ENCODE data around the gene ZYX.
A peak's percentile ranks its signal among the peaks of the same experiment; 100 is the strongest.

ZYX gene

DNA sequence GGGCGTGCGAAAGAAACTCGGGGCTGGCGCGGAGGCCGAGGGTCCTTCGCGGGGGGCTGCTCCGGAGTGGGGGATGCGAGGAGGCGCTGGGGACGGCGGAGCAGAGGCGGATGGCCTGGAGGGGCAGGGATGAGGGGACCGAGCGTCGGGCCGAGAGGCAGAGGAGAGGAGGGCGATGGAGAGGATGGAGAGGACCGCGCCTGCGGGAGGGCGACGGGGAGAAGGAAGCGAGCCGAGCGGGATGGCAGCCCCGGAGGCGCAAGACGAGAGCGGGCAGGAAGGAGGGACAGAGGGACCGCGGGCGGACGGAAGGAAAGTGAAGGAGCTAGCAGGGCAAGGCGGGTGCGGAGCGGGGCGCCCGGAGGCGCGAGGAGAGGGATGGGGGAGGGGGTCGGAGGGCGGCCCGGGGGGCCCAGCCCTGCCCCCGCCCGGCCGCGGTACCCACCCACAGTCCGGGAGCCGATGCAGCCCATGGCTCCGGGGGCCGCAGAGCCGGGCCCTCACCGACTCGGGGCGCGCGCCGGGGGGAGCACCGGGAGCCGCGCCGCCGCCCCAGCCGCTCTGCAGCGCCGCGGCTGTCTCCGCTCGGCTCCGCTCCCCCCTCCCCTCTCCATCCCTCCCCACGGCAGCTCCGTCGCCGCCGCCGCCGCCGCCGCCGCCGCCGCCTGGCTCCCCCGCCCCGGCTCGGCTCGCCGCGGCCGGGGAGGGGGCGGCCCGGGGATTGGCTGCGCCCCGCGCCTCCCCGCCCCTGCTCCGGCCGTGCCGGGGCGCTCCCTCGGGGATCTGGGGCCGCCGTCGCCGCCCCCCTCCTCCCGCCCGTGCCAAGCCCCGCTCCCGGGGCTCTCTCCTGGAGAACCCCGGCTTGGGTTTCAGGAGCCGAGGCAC, 18.8 kb upstream of the ZYX start, which contains the start of gene FAM131B:
FAM131B (minus strand) TSS at position 583 of the 885 bp plus-strand sequence; CDS start at position 473, 110 bp downstream.
- no peak for DNase-seq (ENCODE audit: low read depth in 2 of 2)

DNA sequence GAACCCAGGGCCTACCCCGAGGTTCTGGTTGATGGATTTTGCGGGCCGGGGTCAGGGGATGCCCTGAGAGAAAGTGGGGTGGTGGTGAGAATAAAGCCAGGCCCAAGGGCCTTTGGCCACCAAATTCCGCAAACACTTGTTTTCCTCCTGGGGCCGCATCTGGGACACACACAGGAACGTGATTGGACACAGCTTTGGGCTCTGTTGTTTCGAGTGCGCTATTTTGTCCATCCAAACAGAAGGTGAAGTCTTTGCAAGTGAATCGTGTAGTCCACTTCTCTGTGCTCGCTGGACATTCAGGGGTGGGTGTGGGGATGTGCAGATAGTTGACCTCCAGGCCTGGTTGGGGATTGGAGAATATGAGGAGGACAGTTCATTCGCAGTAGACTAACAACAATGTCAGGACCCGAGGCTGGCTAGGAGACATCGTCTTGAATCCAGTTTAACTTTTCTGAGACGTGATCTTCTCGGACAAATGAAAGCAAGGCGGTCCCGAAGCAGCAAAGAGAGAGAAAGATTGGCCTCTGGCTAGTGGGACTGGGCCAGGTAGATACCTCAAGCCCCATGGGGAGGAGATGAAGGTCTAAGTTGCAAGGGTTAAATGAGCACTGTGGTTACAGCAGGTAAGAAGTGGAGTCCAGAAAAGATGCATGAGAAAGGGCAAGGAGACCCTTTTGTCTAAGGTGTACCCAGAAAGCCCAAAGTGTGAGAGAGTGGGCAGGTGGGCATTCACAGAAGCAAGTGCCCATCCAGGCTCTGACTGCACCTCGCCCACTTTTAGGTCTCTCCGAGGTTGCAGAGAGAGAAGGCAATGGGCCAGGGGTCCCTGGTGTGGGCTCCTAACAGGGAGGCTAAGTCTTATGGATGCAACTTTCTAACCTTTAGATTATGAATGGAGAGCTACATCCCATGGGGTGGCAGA, 17.9 kb upstream of the ZYX start:
- DNase-seq (ENCODE audit: low read depth in 2 of 2), result no peak

DNA sequence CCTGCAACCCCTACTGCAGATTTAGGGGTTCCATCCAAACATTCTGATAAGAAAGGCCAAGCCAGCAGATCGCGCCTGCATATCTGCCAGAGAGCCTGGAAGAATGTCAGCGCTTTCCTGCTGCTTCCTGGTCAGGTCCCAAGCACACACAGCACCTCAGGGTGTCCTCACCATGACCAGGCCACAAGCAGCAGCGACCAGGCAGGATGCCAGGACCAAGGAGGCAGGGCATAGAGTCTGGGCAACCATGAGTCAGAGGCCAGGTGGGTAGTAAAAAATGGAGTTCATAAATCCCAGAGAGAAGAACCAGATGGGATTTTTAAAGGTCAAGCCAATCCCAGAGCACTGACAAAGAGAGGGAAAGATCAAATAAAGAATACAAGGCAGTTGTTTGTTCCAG, 13.2 kb upstream of the ZYX start:
- DNase-seq (ENCODE audit: low read depth in 2 of 2), result no peak

DNA sequence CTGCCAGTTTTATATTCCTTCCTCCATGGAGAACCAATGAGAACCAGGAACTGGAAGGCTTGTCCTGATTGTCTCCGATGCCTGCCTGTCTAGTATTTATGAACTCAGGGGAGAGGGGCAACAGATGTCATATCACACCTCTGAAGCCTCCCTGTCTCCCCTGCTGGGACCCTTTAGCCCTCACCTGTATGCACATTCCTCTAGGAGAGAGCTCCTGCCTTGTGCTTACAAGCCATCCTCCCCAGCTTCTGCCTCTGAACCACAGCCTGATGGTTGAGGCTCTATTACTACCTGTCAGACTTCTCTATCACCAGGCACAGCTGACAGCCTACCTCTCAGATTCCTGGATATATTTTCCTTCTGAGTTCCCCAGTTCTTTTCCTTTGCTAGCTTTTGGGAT, 12.8 kb upstream of the ZYX start:
- no peak for DNase-seq (ENCODE audit: low read depth in 2 of 2)

DNA sequence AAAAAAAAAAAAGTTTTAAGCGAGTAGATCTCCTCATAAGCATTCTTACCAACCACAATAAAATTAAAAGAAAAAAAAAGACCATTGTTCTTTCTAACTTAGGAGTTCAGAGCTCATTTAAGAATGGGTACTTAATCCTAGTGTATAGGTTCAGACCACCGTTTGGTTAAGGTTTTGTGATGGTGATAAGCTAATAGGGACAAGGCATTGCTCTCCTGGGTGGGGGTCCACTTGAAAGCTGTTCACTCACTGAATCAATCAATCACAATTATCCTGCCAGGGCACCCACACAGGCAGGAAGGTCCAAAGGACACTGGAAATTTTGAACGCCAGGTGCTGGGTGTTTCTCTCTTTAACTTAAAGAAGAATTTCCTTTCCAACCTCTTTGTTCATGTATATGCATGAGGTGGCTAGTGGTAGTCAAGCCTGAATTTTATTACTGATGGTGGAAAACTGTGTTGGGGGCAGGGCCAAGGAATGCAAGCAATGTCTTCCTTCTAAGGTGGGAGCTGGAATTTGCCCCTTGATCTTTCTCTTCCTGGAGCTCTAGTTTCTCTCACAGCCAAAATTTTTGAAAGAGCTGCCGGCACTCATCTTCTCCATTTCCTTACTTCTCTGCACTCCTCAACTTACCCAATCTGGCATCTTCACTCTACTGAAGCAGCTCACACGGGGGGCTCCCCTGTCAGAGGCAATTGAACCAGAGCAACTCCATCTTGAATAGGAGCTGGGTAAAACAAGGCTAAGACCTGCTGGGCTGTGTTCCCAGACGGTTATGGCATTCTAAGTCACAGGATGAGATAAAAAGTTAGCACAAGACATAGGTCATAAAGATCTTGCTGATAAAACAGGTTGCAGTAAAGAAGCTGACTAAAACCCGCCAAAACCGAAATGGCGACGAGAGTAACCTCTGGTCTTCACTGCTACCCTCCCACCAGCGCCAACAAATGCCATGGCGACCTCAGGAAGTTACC, 11.2 kb upstream of the ZYX start:
- DNase-seq (ENCODE audit: low read depth in 2 of 2), result no peak

DNA sequence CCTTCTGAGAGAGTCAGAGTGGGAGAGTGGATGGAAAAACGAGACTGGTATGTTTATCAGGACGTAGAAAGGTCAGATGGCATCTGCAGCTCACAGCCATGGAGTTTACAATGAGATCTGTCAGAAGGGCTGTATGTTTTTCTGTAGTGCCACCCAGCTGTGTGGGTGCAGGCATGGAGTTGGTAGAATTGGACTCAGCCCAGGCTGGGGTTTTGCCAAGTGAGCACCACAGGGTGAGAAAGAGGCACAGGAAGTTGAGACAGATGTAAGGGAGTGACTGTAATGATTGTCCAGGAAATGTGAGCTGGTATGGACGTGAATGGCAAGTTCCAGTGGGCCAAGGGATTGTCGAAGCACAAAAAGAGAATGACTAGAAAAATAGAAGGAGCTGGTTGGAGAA, 9.1 kb upstream of the ZYX start:
- DNase-seq (ENCODE audit: low read depth in 2 of 2), result peak; percentile 34 to 38

DNA sequence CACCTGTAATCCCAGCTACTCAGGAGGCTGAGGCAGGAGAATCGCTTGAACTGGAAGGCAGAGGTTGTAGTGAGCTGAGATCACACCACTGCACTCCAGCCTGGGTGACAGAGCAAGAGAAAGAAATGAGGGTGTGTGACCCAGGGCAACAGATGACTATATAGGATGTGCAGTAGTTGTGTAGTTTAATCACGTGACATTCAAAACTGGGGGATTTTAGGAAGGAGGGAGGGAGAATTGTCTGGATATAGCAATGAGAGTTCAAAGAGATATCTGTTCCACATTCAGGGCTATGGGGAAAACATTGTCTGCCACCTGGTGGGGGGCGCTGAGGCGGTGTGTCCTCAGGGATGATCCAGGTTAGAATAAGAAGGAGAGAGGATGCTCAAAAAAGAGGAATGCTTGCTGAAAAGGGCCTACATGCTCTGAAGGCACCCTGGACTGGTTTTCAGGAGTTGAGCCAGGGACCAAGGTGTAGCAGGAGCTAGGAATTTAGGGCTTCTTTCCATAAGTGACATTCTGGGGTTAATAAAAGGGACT, 7.8 kb upstream of the ZYX start:
- no peak for DNase-seq (ENCODE audit: low read depth in 2 of 2)

DNA sequence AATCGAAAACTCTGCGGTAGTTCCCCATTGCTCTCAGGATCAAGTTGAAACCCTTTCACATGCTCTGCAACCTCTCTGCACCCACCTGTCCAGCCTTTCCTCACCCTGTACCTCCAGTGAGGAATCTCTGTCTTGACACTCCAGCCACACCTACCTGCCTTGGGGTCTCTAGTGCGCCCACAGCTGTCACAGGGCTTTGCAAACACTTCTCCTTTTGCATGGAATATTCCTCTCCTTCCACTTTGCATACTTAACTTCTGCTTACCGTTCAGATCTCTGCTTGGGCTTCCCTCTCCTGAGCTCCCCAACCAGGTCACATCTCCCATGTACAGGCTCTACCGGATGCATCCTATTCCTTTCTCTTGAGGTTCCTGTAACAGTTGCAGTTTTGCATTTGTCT, 6.6 kb upstream of the ZYX start:
- no peak for DNase-seq (ENCODE audit: low read depth in 2 of 2)

DNA sequence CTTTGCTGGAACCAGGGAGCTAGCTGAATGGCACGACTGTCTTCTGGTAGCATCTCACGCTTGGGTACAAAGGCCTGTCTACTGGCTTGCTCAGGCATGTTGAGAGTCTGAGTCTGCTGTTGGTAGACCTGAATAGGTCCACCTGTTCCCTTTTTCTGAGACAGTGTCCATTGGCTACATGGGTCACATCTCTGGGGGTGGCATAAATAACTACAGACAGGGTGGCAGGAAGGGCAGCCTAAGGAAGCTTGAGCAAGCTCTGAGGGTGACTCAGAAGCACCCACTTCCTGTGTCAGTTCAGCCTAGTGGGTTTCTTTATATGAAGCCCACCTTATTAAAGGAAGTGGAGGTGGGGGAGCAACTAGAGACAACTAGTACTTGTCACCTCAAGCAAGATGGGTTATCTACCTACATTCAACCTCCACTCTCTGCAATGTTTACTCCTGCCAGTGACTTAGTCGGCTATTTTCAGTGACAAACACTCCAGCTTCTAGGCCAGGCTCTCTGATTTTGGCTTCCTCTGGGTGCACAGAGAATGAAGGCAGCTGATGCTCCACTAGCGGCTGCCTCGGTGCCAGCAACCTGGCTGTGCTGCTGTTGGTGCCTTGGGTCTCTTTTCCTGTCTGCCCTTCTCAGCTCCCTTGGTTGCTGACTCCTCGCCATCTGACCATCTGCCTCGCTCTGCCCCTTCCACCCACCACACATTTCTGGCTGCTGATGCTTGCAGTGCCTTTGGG, 5.7 kb upstream of the ZYX start:
- no peak for DNase-seq (ENCODE audit: low read depth in 2 of 2)

DNA sequence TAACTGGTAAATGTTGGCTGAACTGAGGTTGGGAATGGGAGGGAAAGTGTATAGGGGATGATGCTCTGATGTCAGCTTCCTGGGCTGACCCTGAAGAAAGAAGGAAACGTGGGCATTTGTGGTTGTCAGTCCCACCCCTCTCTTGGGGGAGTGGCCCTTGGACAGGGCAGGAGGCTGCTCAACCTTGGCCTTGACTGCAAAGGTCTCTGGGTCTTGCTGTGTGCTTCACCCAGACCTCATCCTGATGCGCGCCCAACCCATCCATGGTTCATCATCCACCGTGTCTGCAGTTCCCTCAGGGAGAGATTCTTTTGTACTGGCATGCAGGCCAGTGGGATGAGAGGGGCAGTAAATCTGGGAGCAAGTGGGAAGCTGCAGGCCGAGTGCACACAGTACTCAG, 4.7 kb upstream of the ZYX start:
- DNase-seq (ENCODE audit: low read depth in 2 of 2), result no peak

DNA sequence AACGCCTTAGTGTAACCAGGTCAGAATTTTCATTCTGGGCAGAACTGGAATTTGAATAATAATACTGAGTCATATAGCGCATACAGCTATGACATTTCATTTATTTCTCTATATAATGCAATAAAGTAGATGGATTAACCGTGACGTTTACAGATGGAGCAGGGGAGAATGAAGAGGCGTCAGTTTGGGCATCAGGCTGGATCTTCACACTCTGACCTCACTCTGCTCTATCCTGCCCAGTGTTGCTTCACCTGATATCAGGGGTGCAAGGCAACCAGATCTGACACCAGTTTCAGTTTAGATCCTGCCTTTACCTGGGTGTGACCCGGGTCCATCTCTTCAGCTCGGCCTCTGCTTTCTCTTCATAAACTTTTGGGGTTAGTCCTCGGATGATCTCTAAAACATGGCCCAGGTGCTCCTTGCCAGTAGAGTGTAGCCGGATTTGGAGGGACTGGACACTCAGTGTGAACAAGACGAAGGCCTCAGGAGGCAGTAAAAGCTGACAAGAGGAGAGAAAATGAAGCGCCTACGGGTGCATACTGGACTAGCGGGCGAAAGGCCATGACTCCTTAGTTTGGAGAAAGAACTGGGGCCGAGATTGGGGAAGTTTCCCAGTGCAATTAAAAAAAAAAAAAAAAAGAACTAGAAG, 1.4 kb upstream of the ZYX start:
- no peak for DNase-seq (ENCODE audit: low read depth in 2 of 2)

DNA sequence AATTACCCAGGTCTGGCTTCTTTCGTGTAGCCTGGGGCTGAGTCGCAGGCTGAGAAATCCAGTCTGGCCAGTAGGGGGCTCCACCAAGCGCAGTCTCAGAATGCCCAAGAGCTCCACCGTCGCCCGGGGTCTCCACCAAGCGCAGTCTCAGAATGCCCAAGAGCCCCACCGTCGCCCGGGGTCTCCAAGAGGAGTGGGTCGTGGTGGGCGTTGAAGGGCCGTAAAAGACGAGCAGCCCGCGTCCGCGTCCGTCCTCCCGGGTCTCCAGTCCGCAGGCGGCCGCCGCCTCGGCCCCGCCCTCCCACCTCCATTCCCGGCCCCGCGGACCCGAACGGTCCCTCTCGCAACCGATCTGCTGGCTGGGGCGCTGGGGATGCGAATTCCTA, 892 bp upstream of the ZYX start:
- DNase-seq (ENCODE audit: low read depth in 2 of 2), result peak; percentile 85 to 86

DNA sequence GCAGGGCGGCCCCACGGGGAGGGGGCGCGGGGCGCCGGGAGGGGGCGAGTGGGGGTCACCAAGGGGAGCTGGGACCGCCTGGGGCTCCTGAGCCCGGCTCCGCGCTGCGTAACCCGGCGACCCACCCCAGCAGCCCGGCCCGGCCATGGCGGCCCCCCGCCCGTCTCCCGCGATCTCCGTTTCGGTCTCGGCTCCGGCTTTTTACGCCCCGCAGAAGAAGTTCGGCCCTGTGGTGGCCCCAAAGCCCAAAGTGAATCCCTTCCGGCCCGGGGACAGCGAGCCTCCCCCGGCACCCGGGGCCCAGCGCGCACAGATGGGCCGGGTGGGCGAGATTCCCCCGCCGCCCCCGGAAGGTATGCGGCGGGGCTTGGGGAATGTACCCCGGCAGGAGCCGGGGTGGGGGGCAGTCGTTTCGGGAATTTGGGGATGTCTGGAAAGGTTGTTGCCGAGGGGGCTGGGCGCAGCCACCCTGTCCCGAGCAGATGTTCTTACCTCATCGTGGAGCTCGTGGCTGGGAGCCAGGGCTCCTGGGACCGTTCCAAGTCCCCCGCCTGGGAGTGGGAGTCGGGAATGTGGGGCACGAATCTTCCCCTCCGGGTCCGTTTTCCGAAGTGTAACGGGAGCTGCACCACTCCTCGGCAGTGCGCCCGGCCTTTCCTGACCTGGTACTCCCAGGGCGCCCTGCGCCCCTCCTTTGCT, 431 bp downstream of the ZYX start:
- DNase-seq (ENCODE audit: low read depth in 2 of 2), result no peak

DNA sequence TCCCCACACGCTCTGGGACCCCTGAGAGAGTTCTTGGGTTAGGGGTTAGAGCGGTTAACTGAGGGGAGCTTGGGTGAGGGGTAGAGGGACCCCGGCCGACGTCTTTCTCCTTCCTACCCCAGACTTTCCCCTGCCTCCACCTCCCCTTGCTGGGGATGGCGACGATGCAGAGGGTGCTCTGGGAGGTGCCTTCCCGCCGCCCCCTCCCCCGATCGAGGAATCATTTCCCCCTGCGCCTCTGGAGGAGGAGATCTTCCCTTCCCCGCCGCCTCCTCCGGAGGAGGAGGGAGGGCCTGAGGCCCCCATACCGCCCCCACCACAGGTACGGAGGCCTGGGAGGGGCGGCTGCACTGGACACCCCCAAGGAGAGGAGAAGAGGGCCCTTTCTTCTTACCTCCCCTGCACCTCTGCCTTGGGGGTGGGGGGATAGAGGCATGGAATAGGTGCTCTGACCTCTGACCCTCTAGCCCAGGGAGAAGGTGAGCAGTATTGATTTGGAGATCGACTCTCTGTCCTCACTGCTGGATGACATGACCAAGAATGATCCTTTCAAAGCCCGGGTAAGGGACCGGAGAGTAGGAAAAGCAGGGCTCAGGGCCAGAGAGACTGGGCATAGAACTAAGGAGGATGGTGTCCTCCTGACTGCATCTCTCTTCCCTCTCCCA, 1.1 kb downstream of the ZYX start:
- no peak for DNase-seq (ENCODE audit: low read depth in 2 of 2)

DNA sequence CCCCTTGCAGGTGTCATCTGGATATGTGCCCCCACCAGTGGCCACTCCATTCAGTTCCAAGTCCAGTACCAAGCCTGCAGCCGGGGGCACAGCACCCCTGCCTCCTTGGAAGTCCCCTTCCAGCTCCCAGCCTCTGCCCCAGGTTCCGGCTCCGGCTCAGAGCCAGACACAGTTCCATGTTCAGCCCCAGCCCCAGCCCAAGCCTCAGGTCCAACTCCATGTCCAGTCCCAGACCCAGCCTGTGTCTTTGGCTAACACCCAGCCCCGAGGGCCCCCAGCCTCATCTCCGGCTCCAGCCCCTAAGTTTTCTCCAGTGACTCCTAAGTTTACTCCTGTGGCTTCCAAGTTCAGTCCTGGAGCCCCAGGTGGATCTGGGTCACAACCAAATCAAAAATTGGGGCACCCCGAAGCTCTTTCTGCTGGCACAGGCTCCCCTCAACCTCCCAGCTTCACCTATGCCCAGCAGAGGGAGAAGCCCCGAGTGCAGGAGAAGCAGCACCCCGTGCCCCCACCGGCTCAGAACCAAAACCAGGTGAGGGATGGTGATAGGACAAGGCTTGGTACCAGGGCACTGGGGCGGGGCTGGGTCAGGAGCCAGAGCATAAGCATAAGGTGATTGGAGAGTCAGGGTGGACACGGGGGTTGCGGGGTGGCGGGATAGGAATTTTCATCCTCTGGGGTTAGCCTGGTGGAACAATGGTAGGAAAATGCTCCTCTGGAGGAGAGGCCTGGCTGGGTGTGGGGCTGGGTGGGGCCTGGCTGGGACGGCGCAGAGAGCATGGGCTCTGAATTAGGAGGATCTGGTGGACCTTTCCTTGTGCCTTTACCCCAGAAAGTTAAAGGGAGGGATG, 1.9 kb downstream of the ZYX start:
- no peak for DNase-seq (ENCODE audit: low read depth in 2 of 2)

DNA sequence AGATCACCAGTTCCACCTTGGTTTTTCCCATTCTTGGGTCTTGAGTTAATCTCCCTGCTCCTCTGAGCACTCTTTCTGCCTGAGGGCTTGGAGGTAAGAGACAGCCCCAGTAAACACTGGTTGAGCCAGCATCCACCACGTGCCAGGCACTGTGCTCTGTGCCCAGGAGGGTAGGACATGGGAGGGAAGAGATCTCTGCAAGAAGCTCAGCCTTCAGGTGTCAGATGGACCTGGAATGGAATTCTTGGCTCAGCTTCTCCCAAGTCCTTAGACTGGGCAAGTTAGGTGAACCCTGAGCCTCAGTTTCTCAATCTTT, 2.5 kb downstream of the ZYX start:
- no peak for DNase-seq (ENCODE audit: low read depth in 2 of 2)

DNA sequence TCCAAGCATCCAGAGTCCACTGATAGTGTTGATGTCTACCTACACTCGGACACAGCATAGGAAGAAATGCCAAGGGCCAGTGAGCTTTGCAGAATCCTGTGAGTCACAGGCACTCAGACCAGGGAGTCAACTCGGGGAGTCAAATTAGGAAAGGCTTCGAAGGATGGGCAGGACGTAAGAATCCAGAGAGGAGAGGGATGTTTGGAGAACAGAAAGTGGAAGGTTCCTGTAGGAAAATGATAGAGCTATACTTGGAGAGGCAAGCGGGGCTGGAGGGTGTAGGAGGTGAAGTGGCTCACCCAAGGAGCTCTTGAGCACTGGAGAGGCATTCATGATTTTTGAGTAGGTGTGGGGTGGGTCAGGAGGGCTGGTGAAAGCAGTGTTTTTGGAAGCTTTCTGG, 3.0 kb downstream of the ZYX start:
- no peak for DNase-seq (ENCODE audit: low read depth in 2 of 2)
